D721Med (cell line): Measurements from ENCODE around the gene EMC10.

ENCODE experiments used
- DNase-seq: peaks from one replicate; pipeline ENCODE4 v3.0.0; 2011; ENCODE audit warnings: low spot score; ENCODE audit not compliant: insufficient read length
- FAIRE-seq: peaks from 2 replicates; lab custom pipeline; 2011; peaks lifted over from hg19 to GRCh38; lab: Jason Lieb, UNC
- TF ChIP-seq, protein P1 (sequence below): IDR thresholded peaks from 2 replicates; pipeline ENCODE4 v1.5.1; 2012; ENCODE audit warnings: mild to moderate bottlenecking, control low read depth; ENCODE audit not compliant: insufficient read depth; ENCODE audit errors: missing control alignments

Gene EMC10

GRCh38 chr19:50476224-50476906 is at the start of gene EMC10, which contains the start of gene GARIN5A:
Gene EMC10 (plus strand): TSS chr19:50476507. CDS start chr19:50476545, 38 bp downstream.
Gene GARIN5A (minus strand): TSS chr19:50476848. CDS start chr19:50476388, 460 bp downstream.
- DNase-seq (peak; percentile 58), FAIRE-seq (no peak)
- TF ChIP-seq, protein P1, sequence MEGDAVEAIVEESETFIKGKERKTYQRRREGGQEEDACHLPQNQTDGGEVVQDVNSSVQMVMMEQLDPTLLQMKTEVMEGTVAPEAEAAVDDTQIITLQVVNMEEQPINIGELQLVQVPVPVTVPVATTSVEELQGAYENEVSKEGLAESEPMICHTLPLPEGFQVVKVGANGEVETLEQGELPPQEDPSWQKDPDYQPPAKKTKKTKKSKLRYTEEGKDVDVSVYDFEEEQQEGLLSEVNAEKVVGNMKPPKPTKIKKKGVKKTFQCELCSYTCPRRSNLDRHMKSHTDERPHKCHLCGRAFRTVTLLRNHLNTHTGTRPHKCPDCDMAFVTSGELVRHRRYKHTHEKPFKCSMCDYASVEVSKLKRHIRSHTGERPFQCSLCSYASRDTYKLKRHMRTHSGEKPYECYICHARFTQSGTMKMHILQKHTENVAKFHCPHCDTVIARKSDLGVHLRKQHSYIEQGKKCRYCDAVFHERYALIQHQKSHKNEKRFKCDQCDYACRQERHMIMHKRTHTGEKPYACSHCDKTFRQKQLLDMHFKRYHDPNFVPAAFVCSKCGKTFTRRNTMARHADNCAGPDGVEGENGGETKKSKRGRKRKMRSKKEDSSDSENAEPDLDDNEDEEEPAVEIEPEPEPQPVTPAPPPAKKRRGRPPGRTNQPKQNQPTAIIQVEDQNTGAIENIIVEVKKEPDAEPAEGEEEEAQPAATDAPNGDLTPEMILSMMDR = no peak

GRCh38 chr19:50427318-50427925 is 48.9 kb upstream of the EMC10 start:
- no peak for FAIRE-seq

GRCh38 chr19:50427997-50428425 is 48.3 kb upstream of the EMC10 start:
- DNase-seq (no peak), FAIRE-seq (no peak)
- TF ChIP-seq, protein P1 = no peak

More at GRCh38 chr19:50427318-50427925, 48.9 kb upstream of the EMC10 start:
- TF ChIP-seq, protein P1 = no peak
- DNase-seq = no peak

DNA sequence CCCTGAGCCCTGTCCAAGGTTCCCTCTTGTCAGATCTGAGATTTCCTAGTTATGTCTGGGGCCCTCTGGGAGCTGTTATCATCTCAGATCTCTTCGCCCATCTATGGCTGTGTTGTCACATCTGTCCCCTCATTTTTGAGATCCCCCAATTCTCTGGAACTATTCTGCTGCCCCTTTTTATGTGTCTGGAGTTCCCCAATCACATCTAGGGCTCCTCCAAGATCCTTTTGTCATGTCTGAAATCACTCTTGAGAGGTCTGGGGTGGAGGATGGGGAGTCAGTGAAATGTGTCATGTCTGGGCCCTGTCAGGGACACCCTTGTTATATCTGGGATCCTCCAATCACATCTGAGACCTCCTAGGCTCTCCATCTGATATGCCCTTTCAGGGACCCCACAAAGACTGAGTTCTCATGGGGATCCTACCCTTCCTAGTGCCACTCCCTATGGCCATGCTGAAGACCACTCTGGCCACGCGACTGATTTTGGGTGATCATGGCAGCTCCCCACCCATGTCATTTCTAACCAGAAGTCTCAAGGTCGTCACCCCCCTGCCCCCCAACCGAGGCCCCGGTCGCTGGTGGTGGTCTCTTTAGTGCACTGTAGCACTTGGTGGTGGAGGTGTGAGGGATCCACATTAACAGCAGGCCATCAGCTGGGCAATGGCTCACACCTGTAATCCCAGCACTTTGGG is 47.4 kb upstream of the EMC10 start:
- TF ChIP-seq, protein P1 = no peak
- DNase-seq (no peak), FAIRE-seq (no peak)

DNA sequence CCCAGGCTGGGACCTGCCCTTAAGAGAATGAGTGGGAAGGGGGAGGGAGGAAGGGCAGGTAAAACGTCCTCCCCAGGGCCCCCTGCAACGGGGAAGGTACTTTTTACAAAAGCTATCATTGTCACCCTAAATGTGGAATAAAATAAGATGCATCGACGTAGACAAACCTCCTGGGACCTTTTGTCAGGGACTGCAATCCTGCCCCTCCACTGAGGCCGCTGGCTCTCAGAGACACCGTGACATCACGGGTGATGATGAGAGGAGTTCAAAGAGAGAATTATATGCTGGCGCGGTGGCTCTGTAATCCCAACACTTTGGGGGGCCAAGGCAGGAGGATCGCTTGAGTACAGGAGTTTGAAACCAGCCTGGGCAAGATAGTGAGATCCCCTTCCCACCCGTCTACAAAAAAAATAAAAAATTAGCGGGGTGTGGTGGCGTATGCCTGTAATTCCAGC is 45.4 kb upstream of the EMC10 start:
- no peak for DNase-seq
- TF ChIP-seq, protein P1 = no peak
- no peak for FAIRE-seq

DNA sequence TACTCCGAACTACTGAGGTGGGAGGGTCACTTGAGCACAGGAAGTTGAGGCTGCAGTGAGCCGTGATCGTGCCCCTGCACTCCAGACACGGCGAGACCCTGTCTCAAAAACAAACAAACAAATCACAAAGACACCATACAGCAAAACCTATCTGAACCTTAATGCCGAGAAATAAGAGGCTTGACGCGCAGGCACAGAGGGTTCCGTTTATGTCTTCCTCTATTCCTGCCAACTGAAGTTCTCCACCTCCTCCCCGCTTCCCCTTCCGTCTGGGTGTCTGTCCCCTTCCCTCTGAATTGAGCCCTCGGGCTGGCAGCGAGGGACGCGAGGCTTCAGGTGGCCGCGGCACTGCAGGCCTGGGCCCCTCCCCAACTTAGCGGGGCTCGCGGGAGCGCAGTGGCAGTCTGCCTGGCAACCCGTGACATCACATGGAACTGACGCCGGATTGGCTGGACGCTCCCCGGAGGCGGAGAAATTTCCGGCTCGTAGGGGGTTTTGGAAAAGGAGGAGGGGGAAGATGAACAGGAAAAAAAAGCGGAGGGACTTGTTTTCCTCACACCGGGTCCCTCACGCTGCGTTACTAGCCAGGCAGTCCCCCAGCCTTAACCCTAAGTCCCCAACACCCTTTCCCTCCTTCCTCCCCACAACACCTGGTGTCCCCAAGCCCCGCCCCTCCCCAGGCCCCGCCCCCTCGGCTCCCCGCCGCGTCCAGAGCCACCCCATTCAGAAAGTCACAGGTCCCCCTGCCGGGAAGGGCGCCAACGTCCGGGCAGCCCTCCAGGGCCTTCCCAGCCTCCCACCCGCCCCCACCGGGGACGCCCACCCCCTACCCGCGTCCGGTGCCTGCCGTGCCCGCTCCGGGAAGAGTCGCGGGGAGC is 44.7 kb upstream of the EMC10 start:
- TF ChIP-seq, protein P1 = no peak
- no peak for FAIRE-seq
- DNase-seq = peak; percentile 82
